ENCODE results near the gene FANCI.
A peak's percentile ranks its signal among the peaks of the same experiment; 100 is the strongest.

Gene FANCI

DNA sequence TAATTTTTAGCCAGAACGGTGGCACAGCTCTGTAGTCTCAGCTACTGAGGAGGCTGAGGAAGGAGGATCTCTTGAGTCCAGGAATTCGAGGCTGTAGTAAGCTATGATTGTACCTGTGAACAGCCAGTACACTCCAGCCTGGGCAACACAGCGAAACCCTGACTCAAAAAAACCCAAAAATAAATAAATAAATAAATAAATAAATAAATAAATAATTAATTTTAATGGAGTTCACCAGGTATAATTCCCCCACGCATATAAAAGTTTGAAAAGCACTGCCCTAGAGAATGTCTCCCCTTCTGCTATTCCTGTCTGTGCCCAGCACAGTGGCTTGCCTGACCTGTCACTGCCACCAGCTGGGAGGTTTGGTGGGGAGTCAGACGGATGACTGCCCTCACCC is 18.2 kb upstream of the FANCI start (continued):
- TF ChIP-seq ZNF112 (tag by site-specific recombination; IDR thresholded peaks at IDR 0.05) (no peak), CTCF (tag by site-specific recombination; IDR thresholded peaks at IDR 0.05) (no peak), ZNF624 (tag by site-specific recombination; IDR thresholded peaks at IDR 0.05) (no peak), SCRT2 (tag by site-specific recombination; IDR thresholded peaks at IDR 0.05) (no peak), ZNF184 (tag by site-specific recombination; IDR thresholded peaks at IDR 0.05) (no peak), ZSCAN18 (tag by site-specific recombination; IDR thresholded peaks at IDR 0.05) (no peak), ZNF473 (tag by site-specific recombination; IDR thresholded peaks at IDR 0.05) (no peak), GLIS1 (tag by site-specific recombination; IDR thresholded peaks at IDR 0.05) (no peak), ZNF398 (tag by site-specific recombination; IDR thresholded peaks at IDR 0.05) (no peak), ZNF366 (tag by site-specific recombination; conservative IDR thresholded peaks at IDR 0.05) (no peak), ZBTB21 (tag by site-specific recombination; IDR thresholded peaks at IDR 0.05) (0 out of 2 replicates have a peak, but pooled peaks have one; percentile 23), PBX3 (CRISPR knock-in tag; IDR thresholded peaks at IDR 0.05) (no peak), KLF10 (tag by site-specific recombination; IDR thresholded peaks at IDR 0.05) (no peak), ZNF391 (tag by site-specific recombination; IDR thresholded peaks at IDR 0.05; ENCODE audit: borderline replicate concordance, low read depth) (no peak), ZNF501 (tag by site-specific recombination; IDR thresholded peaks at IDR 0.05) (no peak), AEBP2 (tag by site-specific recombination; IDR thresholded peaks at IDR 0.05; ENCODE audit: borderline replicate concordance) (no peak), WT1 (tag by site-specific recombination; IDR thresholded peaks at IDR 0.05) (no peak), ZNF175 (tag by site-specific recombination; IDR thresholded peaks at IDR 0.05) (no peak), ZNF558 (tag by site-specific recombination; IDR thresholded peaks at IDR 0.05) (peak; percentile 72; the same call in 1 of the 2 replicates), ZBTB10 (tag by site-specific recombination; IDR thresholded peaks at IDR 0.05) (no peak)
- TF ChIP-seq, protein P1, sequence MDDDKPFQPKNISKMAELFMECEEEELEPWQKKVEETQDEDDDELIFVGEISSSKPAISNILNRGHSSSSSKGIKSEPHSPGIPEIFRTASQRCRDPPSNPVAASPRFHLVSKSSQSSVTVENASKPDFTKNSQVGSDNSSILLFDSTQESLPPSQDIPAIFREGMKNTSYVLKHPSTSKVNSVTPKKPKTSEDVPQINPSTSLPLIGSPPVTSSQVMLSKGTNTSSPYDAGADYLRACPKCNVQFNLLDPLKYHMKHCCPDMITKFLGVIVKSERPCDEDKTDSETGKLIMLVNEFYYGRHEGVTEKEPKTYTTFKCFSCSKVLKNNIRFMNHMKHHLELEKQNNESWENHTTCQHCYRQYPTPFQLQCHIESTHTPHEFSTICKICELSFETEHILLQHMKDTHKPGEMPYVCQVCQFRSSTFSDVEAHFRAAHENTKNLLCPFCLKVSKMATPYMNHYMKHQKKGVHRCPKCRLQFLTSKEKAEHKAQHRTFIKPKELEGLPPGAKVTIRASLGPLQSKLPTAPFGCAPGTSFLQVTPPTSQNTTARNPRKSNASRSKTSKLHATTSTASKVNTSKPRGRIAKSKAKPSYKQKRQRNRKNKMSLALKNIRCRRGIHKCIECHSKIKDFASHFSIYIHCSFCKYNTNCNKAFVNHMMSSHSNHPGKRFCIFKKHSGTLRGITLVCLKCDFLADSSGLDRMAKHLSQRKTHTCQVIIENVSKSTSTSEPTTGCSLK (tag by site-specific recombination; IDR thresholded peaks at IDR 0.05), result no peak
- TF ChIP-seq, protein P2, sequence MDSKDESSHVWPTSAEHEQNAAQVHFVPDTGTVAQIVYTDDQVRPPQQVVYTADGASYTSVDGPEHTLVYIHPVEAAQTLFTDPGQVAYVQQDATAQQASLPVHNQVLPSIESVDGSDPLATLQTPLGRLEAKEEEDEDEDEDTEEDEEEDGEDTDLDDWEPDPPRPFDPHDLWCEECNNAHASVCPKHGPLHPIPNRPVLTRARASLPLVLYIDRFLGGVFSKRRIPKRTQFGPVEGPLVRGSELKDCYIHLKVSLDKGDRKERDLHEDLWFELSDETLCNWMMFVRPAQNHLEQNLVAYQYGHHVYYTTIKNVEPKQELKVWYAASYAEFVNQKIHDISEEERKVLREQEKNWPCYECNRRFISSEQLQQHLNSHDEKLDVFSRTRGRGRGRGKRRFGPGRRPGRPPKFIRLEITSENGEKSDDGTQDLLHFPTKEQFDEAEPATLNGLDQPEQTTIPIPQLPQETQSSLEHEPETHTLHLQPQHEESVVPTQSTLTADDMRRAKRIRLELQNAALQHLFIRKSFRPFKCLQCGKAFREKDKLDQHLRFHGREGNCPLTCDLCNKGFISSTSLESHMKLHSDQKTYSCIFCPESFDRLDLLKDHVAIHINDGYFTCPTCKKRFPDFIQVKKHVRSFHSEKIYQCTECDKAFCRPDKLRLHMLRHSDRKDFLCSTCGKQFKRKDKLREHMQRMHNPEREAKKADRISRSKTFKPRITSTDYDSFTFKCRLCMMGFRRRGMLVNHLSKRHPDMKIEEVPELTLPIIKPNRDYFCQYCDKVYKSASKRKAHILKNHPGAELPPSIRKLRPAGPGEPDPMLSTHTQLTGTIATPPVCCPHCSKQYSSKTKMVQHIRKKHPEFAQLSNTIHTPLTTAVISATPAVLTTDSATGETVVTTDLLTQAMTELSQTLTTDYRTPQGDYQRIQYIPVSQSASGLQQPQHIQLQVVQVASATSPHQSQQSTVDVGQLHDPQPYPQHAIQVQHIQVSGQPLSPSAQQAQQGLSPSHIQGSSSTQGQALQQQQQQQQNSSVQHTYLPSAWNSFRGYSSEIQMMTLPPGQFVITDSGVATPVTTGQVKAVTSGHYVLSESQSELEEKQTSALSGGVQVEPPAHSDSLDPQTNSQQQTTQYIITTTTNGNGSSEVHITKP (tag by site-specific recombination; IDR thresholded peaks at IDR 0.05), result no peak

Data from HEK293 (cell line).